Subcutaneous adipose tissue (tissue), 4 donors: ENCODE data around the gene RUVBL1. TPM values are rescaled to one million over a fixed set of nuclear protein-coding genes. Genes with fewer than 3 reads are reported as not detected.

ENCODE experiments used
- CTCF ChIP-seq: fragments of 450-650 bp; IDR thresholded peaks from one replicate; pipeline ENCODE4 v1.5.1; 2016; ENCODE audit warnings: low read depth, mild to moderate bottlenecking, control low read depth, antibody characterized with exemption, moderate library complexity
- total RNA-seq, 4 donors: library from RNA; depleted of rRNA; stranded (reverse); fragments of >200 nt; gene quantifications; one replicate each; pipeline ENCODE4 v1.1.0, GENCODE V29; 2016

RUVBL1 gene
- total RNA-seq, 4 donors from 2014 or later = 14.1 to 29.3 (median 17.1) TPM

DNA sequence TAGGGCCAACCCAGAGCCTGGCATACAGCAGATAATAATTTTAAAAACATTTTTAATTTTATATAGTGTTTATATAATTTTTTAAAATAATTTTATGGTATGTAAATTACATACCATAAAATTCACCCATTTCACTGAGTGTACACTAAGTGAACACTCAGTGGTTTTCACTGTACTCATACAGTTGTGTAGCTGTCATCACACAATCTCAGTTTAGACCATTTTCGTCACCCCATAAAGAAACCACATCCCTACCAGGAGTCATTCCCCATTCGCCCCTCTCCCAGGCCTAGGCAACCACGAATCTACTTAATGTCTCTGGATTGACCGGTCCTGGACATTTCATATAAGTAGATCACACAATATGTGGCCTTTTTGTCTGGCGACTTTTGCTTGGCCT lies 39.8 kb upstream of the RUVBL1 start:
- no peak for TF ChIP-seq CTCF

DNA sequence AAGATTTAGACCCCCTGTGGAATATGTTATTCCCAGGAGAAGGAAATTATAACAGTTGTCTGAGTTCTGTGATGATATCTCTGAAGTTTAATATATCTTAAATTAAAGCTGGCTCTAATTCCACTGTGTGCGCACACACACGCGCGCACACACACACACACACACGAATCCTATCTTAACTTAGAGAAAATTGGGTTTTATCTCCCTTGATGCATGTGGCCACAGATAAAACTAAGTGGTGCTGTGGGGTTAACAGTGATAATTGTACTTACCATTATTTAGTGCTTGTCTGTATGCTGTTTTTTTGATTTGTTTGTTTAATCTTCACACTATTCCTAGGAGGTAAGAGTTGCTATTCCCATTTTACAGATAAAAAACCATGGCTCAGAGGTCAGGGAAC lies 37.0 kb upstream of the RUVBL1 start:
- no peak for TF ChIP-seq CTCF

GRCh38 chr3:128155616-128156360 lies 32.2 kb upstream of the RUVBL1 start:
- TF ChIP-seq CTCF = no peak

DNA sequence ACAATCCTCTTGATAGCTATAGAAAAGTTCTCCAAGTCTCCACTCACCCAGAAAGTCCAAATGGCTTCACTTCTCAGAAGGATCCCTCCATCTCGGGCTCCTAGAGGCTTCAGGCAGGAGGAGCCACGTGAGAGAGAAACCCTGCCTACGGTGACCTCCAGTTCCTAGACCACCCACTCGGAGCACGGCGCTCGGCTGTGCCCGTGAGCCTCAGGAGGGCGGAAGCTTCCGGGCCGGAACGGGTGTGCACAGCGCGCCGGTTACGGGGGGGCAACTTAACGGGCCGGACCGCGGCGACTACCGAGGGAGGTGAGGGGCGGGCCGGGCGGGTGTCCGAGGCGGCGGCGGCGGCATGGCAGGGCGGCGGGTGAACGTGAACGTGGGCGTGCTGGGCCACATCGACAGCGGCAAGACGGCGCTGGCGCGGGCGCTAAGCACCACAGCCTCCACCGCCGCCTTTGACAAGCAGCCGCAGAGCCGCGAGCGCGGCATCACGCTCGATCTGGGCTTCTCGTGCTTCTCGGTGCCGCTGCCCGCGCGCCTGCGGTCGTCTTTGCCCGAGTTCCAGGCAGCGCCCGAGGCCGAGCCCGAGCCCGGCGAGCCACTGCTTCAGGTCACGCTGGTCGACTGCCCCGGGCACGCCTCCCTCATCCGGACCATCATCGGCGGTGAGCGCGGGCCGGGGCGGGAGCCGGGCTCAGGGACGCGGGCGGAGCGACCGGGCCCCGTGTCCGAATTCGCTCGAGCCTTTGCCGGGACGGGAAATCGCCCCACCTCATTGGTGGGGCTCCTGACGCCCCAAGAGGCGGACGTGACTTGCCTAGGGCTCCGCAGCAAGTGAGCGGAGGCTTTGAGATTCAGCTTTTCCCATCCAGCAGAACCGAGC lies 29.8 kb upstream of the RUVBL1 start, which contains the start of gene EEFSEC:
TSS of gene EEFSEC (plus strand) at position 326 of the 886 bp plus-strand sequence. CDS start at position 353, 27 bp downstream.
- no peak for TF ChIP-seq CTCF

DNA sequence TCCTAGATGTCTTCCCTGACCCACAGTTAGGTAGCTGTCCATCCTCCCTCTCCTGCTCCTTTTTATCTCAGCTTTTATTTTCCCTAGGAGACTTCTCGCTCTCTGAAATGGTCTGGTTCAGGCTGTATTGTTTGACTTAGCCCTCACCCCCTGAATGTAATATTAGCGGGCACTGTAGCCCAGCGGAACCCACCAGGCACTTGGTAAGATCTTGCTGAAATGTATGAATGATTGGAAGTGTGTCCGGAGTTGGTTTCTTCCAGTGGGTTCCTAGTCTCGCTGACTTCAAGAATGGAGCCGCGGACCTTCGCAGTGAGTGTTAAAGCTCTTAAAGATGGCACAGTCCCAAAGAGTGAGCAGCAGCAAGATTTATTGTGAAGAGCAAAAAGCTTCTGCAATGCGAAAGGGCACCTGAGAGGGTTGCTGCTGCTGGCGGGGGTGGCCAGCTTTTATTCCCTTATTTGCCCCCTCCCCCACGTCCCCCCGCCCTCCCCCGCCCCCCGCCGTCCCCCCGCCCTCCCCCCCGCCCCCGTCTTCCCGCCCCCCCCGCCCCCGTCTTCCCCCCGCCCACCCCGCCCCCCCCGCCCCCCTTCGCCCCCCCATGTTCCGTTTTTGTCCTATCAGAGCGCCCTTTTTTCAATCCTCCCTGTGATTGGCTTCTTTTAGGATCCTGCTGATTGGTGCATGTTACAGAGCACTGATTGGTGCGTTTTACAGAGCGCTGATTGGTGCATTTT lies 29.0 kb upstream of the RUVBL1 start:
- TF ChIP-seq CTCF = no peak

GRCh38 chr3:128151758-128152274 lies 28.2 kb upstream of the RUVBL1 start:
- TF ChIP-seq CTCF = no peak

GRCh38 chr3:128149650-128150049 lies 26.0 kb upstream of the RUVBL1 start:
- TF ChIP-seq CTCF = no peak
